Heart left ventricle (tissue), 16 donors: Measurements from ENCODE around the gene ARVCF. TPM values are rescaled to one million over a fixed set of nuclear protein-coding genes. Genes with fewer than 3 reads are reported as not detected.

ENCODE experiments used
- ATAC-seq, 4 donors: fragments of 200-7000 bp; cut with Tn5 transposase; one replicate each; pipeline ENCODE4 v1.9.1; 2020 to 2022; ENCODE audit warnings: moderate library complexity in 4 of 4, mild to moderate bottlenecking in 3 of 4, moderate number of reproducible peaks in 1 of 4
- DNase-seq, 5 donors: peaks; one replicate each; pipeline ENCODE4 v3.0.0-alpha.2; 2020
- H3K27ac ChIP-seq, 12 donors: fragments of 200-600 bp; sonication (generic) in 4 of 12; one replicate each; pipeline versions ENCODE4 v1.5.0 to v1.8.0; 2016 to 2022; ENCODE audit warnings: mild to moderate bottlenecking in 2 of 12
- H3K27me3 ChIP-seq, 9 donors: fragments of 200-600 bp; sonication (generic) in 2 of 9; one replicate each; pipeline versions ENCODE4 v1.5.1 to v1.8.0; 2016 to 2022; ENCODE audit warnings: mild to moderate bottlenecking in 3 of 9
- H3K36me3 ChIP-seq, 9 donors: fragments of 200-600 bp; sonication (generic) in 2 of 9; one replicate each; pipeline versions ENCODE4 v1.5.0 to v1.8.0; 2018 to 2022; ENCODE audit warnings: mild to moderate bottlenecking in 2 of 9
- H3K4me1 ChIP-seq, 12 donors: fragments of 200-600 bp; sonication (generic) in 4 of 12; one replicate each; pipeline versions ENCODE4 v1.5.0 to v1.8.0; 2016 to 2022; ENCODE audit warnings: mild to moderate bottlenecking in 3 of 12
- H3K4me3 ChIP-seq, 12 donors: fragments of 200-600 bp; sonication (generic) in 4 of 12; one replicate each; pipeline versions ENCODE4 v1.5.0 to v1.8.0; 2017 to 2022; ENCODE audit warnings: mild to moderate bottlenecking in 9 of 12, moderate library complexity in 4 of 12
- H3K9me3 ChIP-seq, 12 donors: fragments of 200-600 bp; sonication (generic) in 4 of 12; one replicate each; pipeline versions ENCODE4 v1.5.0 to v1.8.0; 2016 to 2022; ENCODE audit warnings: mild to moderate bottlenecking in 1 of 12
- POLR2A ChIP-seq, 2 donors: fragments of 450-650 bp; IDR thresholded peaks; one replicate each; pipeline ENCODE4 v1.6.1; 2017; ENCODE audit warnings: antibody characterized with exemption in 2 of 2, mild to moderate bottlenecking in 2 of 2, moderate library complexity in 2 of 2
- WGBS, 4 donors: extraction: QIAGEN DNeasy Blood & Tissue Kit in 2 of 4; methylation state at CpG; one replicate each; pipeline versions ENCODE4 v1.1.5 to v1.1.7; 2013 to 2018; 5-methylcytosine and 5-hydroxymethylcytosine counted together
- intact Hi-C, 10 donors: fragments of 100-400 bp; cut with DNase I; formaldehyde crosslinking; loops; one replicate each; pipeline versions ENCODE4 v1.11.1 to v1.14.2; 2022
- polyA plus RNA-seq, 2 donors: library from polyadenylated mRNA; stranded (reverse); fragments of 200-250 nt; gene quantifications; one replicate each; pipeline ENCODE4 v1.2.3, GENCODE V29; 2013
- total RNA-seq, 9 donors: library from RNA; depleted of rRNA in 2 of 9; stranded (reverse); fragments of >200 nt in 2 of 9; fragmentation: NEBNext Ultra II Directional in 3 of 9; extraction: Animal tissue kit (Norgen Biotek cat#: 25700) in 3 of 9; gene quantifications; one replicate each; pipeline versions ENCODE4 v1.1.0 to v1.2.4, GENCODE V29; 2016 to 2023
- TF ChIP-seq, protein P1 (sequence below), 12 donors: fragments of 200-600 bp; sonication (generic) in 4 of 12; IDR thresholded peaks; one replicate each; pipeline versions ENCODE4 v1.5.0 to v1.8.0; 2018 to 2022; ENCODE audit warnings: antibody characterized with exemption in 12 of 12, mild to moderate bottlenecking in 5 of 12
- donor health status: ischemic (EF 13 %, LVEDD 7.1; RV severe dilation, severe dysfunction).
- donor health status: healthy with polysubstance abuse.
- donor health status: DM: no; HTN: yes; CAD: no.
- donor health status: DM: no; HTN: no; CAD: no.
- donor health status: ischemic (EF 25% LVEDD 6.9; RV normal size, moderate dysfunction).
- donor health status: ischemic (EF 25% LVEDD 5.7; RV mildly dilated, moderate dysfunction).
- donor health status: healthy.
- donor health status: DM: yes; HTN: yes; CAD: no.
- donor health status: ischemic (EF 35%, LVEDD 5.7; RV mildly dilated, moderate dysfunction).
- donor health status: nonischemic (EF 11% LVEDD 7.7; RV severe dilation, severe dysfunction).
- donor health status: DM: yes; HTN: yes; CAD: no.
- donor health status: PGD.
- donor health status: ischemic (EF 29% LVEDD 5.4; RV normal size, mild dysfunction).
- donor health status: nonischemic (EF 23%, LVEDD 6.1; RV moderate dilation, normal function).

ARVCF gene
- total and polyA plus RNA-seq, 11 donors = 21.2 to 46.6 (median 33.3) TPM

DNA sequence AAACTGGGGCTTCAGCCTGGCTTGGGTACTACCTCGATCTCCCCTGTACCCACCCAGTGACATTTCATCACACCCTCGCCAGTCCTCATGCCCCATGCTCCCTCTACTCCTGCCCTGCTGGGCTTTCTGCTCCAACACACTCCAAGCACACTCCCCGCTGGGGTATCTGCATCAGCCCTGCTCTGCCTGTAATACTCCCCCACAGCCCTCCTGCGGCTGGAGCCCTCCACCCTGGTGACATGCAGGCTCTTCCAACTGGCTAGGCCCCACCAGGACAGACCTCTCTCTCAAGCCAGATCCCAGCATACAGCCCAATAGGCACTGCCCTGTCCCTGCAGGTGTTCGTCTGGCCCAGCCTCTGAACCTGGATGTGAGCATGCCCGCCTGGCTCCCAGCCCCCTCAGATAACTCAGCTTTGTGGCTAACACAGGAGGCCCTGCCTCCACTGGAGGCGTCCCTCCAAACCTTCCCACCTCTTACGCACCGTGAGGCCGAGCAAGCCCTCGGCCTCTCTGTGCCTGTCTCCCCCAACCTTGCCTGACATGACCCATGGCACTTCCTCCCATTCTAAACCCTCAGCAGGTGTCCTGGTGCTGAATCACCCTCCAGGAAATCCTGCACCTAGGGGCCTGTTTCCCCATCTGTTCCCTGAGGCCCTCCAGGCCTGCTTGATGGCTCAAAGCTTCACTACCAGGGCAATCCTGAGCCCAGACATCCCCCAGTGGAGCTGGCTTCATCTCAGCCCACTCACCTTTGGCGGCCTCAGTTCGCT, 41.5 kb downstream of the ARVCF start:
- 71 to 80% (median 76%) methylated on average over 12 to 13 of the region's 13 CpGs for WGBS, 4 donors
- DNase-seq = no peak
- no peak overlapping the region for H3K4me3 ChIP-seq
- H3K36me3 ChIP-seq = peaks cover 0 to 81% (median 58%) of the 10 kb centered on the region in 9 donors
- no peaks in the 10 kb centered on the region for H3K27me3 ChIP-seq
- ATAC-seq = no peak
- H3K4me1 ChIP-seq = peaks cover 0 to 28% (median 5%) of the 10 kb centered on the region in 12 donors
- intact Hi-C loops = loop anchor here in 3 of 10 donors (5.0 to 10.0 kb wide), 3 partner anchors 130 to 312 kb away; no protein-coding TSS in a partner anchor
- no peaks in the 10 kb centered on the region for H3K9me3 ChIP-seq
- H3K27ac ChIP-seq = no peak overlapping the region
- TF ChIP-seq POLR2A (IDR thresholded peaks at IDR 0.05) = no peak
- TF ChIP-seq, protein P1, sequence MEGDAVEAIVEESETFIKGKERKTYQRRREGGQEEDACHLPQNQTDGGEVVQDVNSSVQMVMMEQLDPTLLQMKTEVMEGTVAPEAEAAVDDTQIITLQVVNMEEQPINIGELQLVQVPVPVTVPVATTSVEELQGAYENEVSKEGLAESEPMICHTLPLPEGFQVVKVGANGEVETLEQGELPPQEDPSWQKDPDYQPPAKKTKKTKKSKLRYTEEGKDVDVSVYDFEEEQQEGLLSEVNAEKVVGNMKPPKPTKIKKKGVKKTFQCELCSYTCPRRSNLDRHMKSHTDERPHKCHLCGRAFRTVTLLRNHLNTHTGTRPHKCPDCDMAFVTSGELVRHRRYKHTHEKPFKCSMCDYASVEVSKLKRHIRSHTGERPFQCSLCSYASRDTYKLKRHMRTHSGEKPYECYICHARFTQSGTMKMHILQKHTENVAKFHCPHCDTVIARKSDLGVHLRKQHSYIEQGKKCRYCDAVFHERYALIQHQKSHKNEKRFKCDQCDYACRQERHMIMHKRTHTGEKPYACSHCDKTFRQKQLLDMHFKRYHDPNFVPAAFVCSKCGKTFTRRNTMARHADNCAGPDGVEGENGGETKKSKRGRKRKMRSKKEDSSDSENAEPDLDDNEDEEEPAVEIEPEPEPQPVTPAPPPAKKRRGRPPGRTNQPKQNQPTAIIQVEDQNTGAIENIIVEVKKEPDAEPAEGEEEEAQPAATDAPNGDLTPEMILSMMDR (IDR thresholded peaks at IDR 0.05) = no peak

DNA sequence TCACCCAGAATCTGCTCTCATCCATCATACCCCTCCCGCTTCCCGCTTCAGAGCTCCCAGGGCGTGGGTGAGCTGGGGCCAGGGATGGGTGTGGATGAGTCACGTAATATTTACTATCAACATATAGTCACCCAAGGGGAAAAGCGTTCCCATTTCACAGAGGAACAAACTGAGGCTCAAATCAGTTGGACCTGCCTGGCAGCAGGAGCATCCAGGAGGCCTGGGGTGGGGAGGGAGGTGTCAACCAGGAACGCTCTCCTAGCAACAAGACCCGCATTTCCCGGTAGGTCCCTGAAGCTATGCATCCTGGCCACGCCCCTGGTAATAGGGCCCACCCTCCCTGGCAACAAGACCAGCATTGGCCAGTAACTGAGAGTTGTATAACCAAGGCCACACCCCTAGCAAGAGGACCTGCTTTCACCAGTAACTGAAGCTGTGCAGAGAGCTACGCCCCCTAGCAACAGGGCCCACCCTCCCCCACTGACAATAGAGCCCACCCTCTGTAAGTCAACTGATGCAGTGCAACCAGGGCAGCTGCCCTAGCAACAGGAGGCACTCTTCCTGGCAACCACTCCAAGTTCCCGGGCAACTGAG, 42.3 kb downstream of the ARVCF start:
- intact Hi-C loops = loop anchor here in 3 of 10 donors (5.0 to 10.0 kb wide), 3 partner anchors 130 to 313 kb away; no protein-coding TSS in a partner anchor
- TF ChIP-seq, protein P1 (IDR thresholded peaks at IDR 0.05) = no peak
- TF ChIP-seq POLR2A (IDR thresholded peaks at IDR 0.05) = no peak
- Histone ChIP-seq H3K36me3 (peaks cover 0 to 83% (median 59%) of the 10 kb centered on the region in 9 donors), H3K27me3 (no peaks in the 10 kb centered on the region), H3K4me3 (no peak overlapping the region), H3K27ac (no peak overlapping the region), H3K4me1 (peaks cover 0 to 32% (median 5%) of the 10 kb centered on the region in 12 donors), H3K9me3 (no peaks in the 10 kb centered on the region)
- DNase-seq (no peak), ATAC-seq (no peak)
- 67 to 75% (median 71%) methylated on average over 10 to 11 of the region's 11 CpGs for WGBS, 4 donors

DNA sequence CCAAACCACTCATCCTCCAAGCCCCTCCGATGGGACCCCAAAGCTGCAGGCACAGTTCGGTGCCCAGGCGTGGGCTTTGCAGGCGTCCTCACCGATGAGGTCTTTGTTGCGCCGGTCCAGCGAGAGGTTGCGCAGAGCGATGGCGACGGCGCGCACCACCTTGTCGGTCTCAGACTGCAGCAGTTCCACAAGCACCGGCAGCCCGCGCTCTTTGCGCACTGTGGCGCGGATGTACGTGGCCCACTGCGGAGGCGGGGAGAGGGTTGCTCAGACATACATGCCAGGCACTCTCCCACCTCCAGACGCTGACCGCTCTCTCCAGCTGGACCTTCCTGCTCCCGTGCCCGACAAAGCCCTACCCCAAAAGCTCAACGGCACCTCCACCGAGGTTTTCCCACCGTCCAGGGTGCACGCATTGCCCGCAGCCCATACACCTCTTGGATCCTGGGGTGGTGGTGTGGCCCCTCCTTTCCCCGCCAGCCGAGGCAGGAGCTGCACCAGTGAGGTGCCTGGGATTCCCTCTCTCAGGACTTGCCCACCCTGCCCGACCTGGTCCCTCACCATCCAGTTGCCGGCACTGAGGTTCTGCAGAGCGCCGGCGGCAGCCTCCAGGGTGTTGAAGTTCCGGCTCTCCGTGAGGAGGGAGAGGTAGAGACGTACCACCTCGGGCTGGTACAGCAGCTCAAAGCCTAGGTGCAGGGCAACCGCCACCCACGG, 42.9 kb downstream of the ARVCF start:
- 95 to 97% (median 96%) methylated on average over 40 to 46 of the region's 46 CpGs for WGBS, 4 donors
- TF ChIP-seq POLR2A (IDR thresholded peaks at IDR 0.05) = no peak
- TF ChIP-seq, protein P1 (IDR thresholded peaks at IDR 0.05) = no peak
- DNase-seq = no peak
- H3K4me3 ChIP-seq = no peak overlapping the region
- no peak overlapping the region for H3K27ac ChIP-seq
- peaks cover 0 to 82% (median 59%) of the 10 kb centered on the region in 9 donors for H3K36me3 ChIP-seq
- no peak for ATAC-seq
- no peaks in the 10 kb centered on the region for H3K9me3 ChIP-seq
- peaks cover 0 to 32% (median 5%) of the 10 kb centered on the region in 12 donors for H3K4me1 ChIP-seq
- intact Hi-C loops = loop anchor here in 3 of 10 donors (5.0 to 10.0 kb wide), 3 partner anchors 131 to 314 kb away; no protein-coding TSS in a partner anchor
- no peaks in the 10 kb centered on the region for H3K27me3 ChIP-seq
